Neural progenitor cell (in vitro differentiated cells): Measurements from ENCODE around the gene CYTH3.

Source experiments
- EZH2 ChIP-seq: fragments of 200-600 bp; sonication (generic); IDR thresholded peaks from 2 replicates; pipeline ENCODE4 v1.6.1; 2017; ENCODE audit warnings: antibody characterized with exemption, mild to moderate bottlenecking, moderate library complexity
- EZH2phosphoT487 ChIP-seq: fragments of 200-600 bp; sonication (generic); IDR thresholded peaks from 2 replicates; pipeline ENCODE4 v1.6.1; 2017; ENCODE audit warnings: antibody characterized with exemption
- TF ChIP-seq, protein P1 (sequence below): fragments of 200-600 bp; sonication (generic); IDR thresholded peaks from 2 replicates; pipeline ENCODE4 v1.5.1; 2017; ENCODE audit warnings: antibody characterized with exemption, mild to moderate bottlenecking

- TF ChIP-seq, protein P1, sequence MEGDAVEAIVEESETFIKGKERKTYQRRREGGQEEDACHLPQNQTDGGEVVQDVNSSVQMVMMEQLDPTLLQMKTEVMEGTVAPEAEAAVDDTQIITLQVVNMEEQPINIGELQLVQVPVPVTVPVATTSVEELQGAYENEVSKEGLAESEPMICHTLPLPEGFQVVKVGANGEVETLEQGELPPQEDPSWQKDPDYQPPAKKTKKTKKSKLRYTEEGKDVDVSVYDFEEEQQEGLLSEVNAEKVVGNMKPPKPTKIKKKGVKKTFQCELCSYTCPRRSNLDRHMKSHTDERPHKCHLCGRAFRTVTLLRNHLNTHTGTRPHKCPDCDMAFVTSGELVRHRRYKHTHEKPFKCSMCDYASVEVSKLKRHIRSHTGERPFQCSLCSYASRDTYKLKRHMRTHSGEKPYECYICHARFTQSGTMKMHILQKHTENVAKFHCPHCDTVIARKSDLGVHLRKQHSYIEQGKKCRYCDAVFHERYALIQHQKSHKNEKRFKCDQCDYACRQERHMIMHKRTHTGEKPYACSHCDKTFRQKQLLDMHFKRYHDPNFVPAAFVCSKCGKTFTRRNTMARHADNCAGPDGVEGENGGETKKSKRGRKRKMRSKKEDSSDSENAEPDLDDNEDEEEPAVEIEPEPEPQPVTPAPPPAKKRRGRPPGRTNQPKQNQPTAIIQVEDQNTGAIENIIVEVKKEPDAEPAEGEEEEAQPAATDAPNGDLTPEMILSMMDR = no peak
- TF ChIP-seq EZH2 = no peak
- no peak for TF ChIP-seq EZH2phosphoT487
Observed at GRCh38 chr7:6162331-6162620, 110.1 kb downstream of the CYTH3 start.
